HepG2 (cell line): ENCODE measurements around the gene ABHD17C. TPM values are rescaled to one million over a fixed set of nuclear protein-coding genes. Genes with fewer than 3 reads are reported as not detected.

Experiments
- ATF1 ChIP-seq: IDR thresholded peaks from 2 replicates; pipeline ENCODE4 v1.6.1; 2016; ENCODE audit warnings: mild to moderate bottlenecking, control low read depth
- CBFB ChIP-seq: sonication (generic); formaldehyde crosslinking; IDR thresholded peaks from 2 replicates; pipeline ENCODE4 v1.4.0; 2020; ENCODE audit warnings: missing genetic modification reagents
- FOSL2 ChIP-seq: sonication (generic); formaldehyde crosslinking; IDR thresholded peaks from 2 replicates; pipeline ENCODE4 v1.4.0; 2020; ENCODE audit warnings: missing genetic modification reagents
- HHEX ChIP-seq: IDR thresholded peaks from 2 replicates; pipeline ENCODE4 v1.6.1; 2016; ENCODE audit warnings: control low read depth
- KAT8 ChIP-seq: IDR thresholded peaks from 2 replicates; pipeline ENCODE4 v1.6.1; 2016; ENCODE audit warnings: missing genetic modification reagents, missing compliant biosample characterization
- KMT2B ChIP-seq: IDR thresholded peaks from 2 replicates; pipeline ENCODE4 v1.6.1; 2016; ENCODE audit warnings: missing genetic modification reagents, missing compliant biosample characterization
- MIER2 ChIP-seq: IDR thresholded peaks from 2 replicates; pipeline ENCODE4 v1.6.1; 2016; ENCODE audit warnings: missing biosample characterization, missing genetic modification reagents
- SP5 ChIP-seq: IDR thresholded peaks from 2 replicates; pipeline ENCODE4 v1.6.1; 2016; ENCODE audit warnings: low read depth, borderline replicate concordance
- TCF7 ChIP-seq: sonication (generic); IDR thresholded peaks from 2 replicates; pipeline ENCODE4 v1.6.1; 2016; ENCODE audit warnings: antibody characterized with exemption, low read depth
- TOE1 ChIP-seq: sonication (generic); formaldehyde crosslinking; IDR thresholded peaks from 2 replicates; pipeline ENCODE4 v1.4.0; 2020; ENCODE audit warnings: mild to moderate bottlenecking, missing genetic modification reagents
- ZNF343 ChIP-seq: sonication (generic); formaldehyde crosslinking; IDR thresholded peaks from 2 replicates; pipeline ENCODE4 v1.4.0; 2020; ENCODE audit warnings: mild to moderate bottlenecking, missing genetic modification reagents
- ZNF446 ChIP-seq: sonication (generic); formaldehyde crosslinking; IDR thresholded peaks from 2 replicates; pipeline ENCODE4 v1.5.0; 2020; ENCODE audit warnings: mild to moderate bottlenecking, missing genetic modification reagents
- ZNF501 ChIP-seq: sonication (generic); formaldehyde crosslinking; IDR thresholded peaks from 2 replicates; pipeline ENCODE4 v1.5.1; 2020; ENCODE audit warnings: mild to moderate bottlenecking, moderate library complexity, missing genetic modification reagents
- ZNF607 ChIP-seq: sonication (generic); formaldehyde crosslinking; IDR thresholded peaks from 2 replicates; pipeline ENCODE4 v1.5.1; 2020; ENCODE audit warnings: missing genetic modification reagents, mild to moderate bottlenecking, borderline replicate concordance
- ZNF746 ChIP-seq: sonication (generic); formaldehyde crosslinking; IDR thresholded peaks from 2 replicates; pipeline ENCODE4 v1.8.0; 2022; ENCODE audit warnings: mild to moderate bottlenecking, missing genetic modification reagents
- ZNF879 ChIP-seq: sonication (generic); formaldehyde crosslinking; IDR thresholded peaks from 2 replicates; pipeline ENCODE4 v1.8.1; 2023; ENCODE audit warnings: missing genetic modification reagents
- polyA plus RNA-seq, 8 experiments: library from polyadenylated mRNA; depleted of rRNA in 3 of 8; stranded (reverse) in 7 of 8; unstranded in 1 of 8; fragments of >200 nt; fragmentation: Illumina TruSeq in 4 of 8; extraction: Trizol in 4 of 8; gene quantifications; 2 replicates each; pipeline versions ENCODE4 v1.2.1 to v1.2.3, GENCODE V29; 2011 to 2016; ENCODE audit warnings: low read depth in 4 of 8, missing spikeins in 1 of 8, mixed read lengths in 1 of 8; ENCODE audit not compliant: insufficient read depth in 1 of 8
- total RNA-seq, 5 experiments: library from RNA; depleted of rRNA; stranded (reverse); fragments of >200 nt; fragmentation: Illumina TruSeq; extraction: Trizol; gene quantifications; 2 replicates each; pipeline ENCODE4 v1.2.3, GENCODE V29; 2016; ENCODE audit warnings: low read depth in 1 of 5
- TF ChIP-seq, protein P1 (sequence below): sonication (generic); formaldehyde crosslinking; IDR thresholded peaks from 2 replicates; pipeline ENCODE4 v1.4.0; 2020; ENCODE audit warnings: missing genetic modification reagents
- TF ChIP-seq, protein P2 (sequence below): sonication (generic); formaldehyde crosslinking; IDR thresholded peaks from 2 replicates; pipeline ENCODE4 v1.4.0; 2020; ENCODE audit warnings: missing genetic modification reagents
- TF ChIP-seq, protein P3 (sequence below): sonication (generic); formaldehyde crosslinking; IDR thresholded peaks from 2 replicates; pipeline ENCODE4 v1.5.0; 2020; ENCODE audit warnings: missing genetic modification reagents
- TF ChIP-seq, protein P4 (sequence below): sonication (generic); formaldehyde crosslinking; IDR thresholded peaks from 2 replicates; pipeline ENCODE4 v1.5.1; 2020; ENCODE audit warnings: missing genetic modification reagents, mild to moderate bottlenecking, borderline replicate concordance

The ABHD17C gene
- total and polyA plus RNA-seq, 2 of the 13 experiments (the other 11 are each of a cell fraction or from before 2014, with no cell fraction given): 2.9 to 3.9 TPM

DNA sequence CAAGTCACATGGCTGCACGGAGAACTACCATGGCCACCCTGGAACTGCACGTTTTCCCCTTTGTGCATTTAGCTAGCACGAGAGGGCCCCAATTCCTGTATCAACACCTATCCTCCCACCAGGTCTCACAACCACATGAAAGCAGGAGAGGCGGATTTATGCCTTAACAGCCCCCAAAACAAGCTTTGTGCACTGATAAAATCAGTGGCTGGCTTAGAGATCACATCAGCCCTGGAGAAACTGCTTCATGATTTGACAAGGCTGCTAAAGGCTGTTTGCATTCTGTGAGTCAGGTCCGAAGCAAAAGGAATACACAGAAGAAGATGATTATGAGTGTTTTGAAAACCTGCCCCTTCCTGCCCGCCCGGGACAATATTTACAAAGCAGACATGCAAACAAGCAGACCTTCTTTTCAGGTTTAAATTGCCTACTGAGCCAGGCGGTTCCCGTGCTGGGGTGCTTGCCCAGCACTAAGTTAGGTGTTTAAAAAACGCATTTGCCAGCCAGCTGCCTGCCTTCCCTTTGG, 109.9 kb downstream of the ABHD17C start (continued):
- peak; percentile 52; the same call in 1 of the 2 replicates for TF ChIP-seq KMT2B (CRISPR knock-in tag)
- peak; percentile 93 for TF ChIP-seq FOSL2 (CRISPR knock-in tag)
- TF ChIP-seq, protein P1, sequence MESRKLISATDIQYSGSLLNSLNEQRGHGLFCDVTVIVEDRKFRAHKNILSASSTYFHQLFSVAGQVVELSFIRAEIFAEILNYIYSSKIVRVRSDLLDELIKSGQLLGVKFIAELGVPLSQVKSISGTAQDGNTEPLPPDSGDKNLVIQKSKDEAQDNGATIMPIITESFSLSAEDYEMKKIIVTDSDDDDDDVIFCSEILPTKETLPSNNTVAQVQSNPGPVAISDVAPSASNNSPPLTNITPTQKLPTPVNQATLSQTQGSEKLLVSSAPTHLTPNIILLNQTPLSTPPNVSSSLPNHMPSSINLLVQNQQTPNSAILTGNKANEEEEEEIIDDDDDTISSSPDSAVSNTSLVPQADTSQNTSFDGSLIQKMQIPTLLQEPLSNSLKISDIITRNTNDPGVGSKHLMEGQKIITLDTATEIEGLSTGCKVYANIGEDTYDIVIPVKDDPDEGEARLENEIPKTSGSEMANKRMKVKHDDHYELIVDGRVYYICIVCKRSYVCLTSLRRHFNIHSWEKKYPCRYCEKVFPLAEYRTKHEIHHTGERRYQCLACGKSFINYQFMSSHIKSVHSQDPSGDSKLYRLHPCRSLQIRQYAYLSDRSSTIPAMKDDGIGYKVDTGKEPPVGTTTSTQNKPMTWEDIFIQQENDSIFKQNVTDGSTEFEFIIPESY: no peak
- TF ChIP-seq KAT8 (CRISPR knock-in tag): 0 out of 2 replicates have a peak, but pooled peaks have one; percentile 11
- TF ChIP-seq ZNF446: no peak
- TF ChIP-seq, protein P2, sequence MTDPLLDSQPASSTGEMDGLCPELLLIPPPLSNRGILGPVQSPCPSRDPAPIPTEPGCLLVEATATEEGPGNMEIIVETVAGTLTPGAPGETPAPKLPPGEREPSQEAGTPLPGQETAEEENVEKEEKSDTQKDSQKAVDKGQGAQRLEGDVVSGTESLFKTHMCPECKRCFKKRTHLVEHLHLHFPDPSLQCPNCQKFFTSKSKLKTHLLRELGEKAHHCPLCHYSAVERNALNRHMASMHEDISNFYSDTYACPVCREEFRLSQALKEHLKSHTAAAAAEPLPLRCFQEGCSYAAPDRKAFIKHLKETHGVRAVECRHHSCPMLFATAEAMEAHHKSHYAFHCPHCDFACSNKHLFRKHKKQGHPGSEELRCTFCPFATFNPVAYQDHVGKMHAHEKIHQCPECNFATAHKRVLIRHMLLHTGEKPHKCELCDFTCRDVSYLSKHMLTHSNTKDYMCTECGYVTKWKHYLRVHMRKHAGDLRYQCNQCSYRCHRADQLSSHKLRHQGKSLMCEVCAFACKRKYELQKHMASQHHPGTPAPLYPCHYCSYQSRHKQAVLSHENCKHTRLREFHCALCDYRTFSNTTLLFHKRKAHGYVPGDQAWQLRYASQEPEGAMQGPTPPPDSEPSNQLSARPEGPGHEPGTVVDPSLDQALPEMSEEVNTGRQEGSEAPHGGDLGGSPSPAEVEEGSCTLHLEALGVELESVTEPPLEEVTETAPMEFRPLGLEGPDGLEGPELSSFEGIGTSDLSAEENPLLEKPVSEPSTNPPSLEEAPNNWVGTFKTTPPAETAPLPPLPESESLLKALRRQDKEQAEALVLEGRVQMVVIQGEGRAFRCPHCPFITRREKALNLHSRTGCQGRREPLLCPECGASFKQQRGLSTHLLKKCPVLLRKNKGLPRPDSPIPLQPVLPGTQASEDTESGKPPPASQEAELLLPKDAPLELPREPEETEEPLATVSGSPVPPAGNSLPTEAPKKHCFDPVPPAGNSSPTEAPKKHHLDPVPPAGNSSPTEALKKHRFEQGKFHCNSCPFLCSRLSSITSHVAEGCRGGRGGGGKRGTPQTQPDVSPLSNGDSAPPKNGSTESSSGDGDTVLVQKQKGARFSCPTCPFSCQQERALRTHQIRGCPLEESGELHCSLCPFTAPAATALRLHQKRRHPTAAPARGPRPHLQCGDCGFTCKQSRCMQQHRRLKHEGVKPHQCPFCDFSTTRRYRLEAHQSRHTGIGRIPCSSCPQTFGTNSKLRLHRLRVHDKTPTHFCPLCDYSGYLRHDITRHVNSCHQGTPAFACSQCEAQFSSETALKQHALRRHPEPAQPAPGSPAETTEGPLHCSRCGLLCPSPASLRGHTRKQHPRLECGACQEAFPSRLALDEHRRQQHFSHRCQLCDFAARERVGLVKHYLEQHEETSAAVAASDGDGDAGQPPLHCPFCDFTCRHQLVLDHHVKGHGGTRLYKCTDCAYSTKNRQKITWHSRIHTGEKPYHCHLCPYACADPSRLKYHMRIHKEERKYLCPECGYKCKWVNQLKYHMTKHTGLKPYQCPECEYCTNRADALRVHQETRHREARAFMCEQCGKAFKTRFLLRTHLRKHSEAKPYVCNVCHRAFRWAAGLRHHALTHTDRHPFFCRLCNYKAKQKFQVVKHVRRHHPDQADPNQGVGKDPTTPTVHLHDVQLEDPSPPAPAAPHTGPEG (CRISPR knock-in tag): 0 out of 2 replicates have a peak, but pooled peaks have one; percentile 59
- TF ChIP-seq ZNF746 (CRISPR knock-in tag): peak; percentile 36; the same call in 1 of the 2 replicates
- peak; percentile 99 for TF ChIP-seq TCF7
- TF ChIP-seq SP5 (CRISPR knock-in tag): peak; percentile 96
- peak; percentile 100 for TF ChIP-seq CBFB (CRISPR knock-in tag)
- peak; percentile 83; the same call in 1 of the 2 replicates for TF ChIP-seq ZNF343 (CRISPR knock-in tag)
- TF ChIP-seq ZNF501 (CRISPR knock-in tag): peak; percentile 52; the same call in 1 of the 2 replicates
- TF ChIP-seq TOE1: no peak
- TF ChIP-seq, protein P3, sequence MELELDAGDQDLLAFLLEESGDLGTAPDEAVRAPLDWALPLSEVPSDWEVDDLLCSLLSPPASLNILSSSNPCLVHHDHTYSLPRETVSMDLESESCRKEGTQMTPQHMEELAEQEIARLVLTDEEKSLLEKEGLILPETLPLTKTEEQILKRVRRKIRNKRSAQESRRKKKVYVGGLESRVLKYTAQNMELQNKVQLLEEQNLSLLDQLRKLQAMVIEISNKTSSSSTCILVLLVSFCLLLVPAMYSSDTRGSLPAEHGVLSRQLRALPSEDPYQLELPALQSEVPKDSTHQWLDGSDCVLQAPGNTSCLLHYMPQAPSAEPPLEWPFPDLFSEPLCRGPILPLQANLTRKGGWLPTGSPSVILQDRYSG (CRISPR knock-in tag): no peak
- peak; percentile 77 for TF ChIP-seq ATF1 (CRISPR knock-in tag)
- no peak for TF ChIP-seq ZNF607 (CRISPR knock-in tag)
- no peak for TF ChIP-seq ZNF879 (CRISPR knock-in tag)
- TF ChIP-seq HHEX (CRISPR knock-in tag): peak; percentile 78
- peak; percentile 56; the same call in 1 of the 2 replicates for TF ChIP-seq MIER2 (CRISPR knock-in tag)
- TF ChIP-seq, protein P4, sequence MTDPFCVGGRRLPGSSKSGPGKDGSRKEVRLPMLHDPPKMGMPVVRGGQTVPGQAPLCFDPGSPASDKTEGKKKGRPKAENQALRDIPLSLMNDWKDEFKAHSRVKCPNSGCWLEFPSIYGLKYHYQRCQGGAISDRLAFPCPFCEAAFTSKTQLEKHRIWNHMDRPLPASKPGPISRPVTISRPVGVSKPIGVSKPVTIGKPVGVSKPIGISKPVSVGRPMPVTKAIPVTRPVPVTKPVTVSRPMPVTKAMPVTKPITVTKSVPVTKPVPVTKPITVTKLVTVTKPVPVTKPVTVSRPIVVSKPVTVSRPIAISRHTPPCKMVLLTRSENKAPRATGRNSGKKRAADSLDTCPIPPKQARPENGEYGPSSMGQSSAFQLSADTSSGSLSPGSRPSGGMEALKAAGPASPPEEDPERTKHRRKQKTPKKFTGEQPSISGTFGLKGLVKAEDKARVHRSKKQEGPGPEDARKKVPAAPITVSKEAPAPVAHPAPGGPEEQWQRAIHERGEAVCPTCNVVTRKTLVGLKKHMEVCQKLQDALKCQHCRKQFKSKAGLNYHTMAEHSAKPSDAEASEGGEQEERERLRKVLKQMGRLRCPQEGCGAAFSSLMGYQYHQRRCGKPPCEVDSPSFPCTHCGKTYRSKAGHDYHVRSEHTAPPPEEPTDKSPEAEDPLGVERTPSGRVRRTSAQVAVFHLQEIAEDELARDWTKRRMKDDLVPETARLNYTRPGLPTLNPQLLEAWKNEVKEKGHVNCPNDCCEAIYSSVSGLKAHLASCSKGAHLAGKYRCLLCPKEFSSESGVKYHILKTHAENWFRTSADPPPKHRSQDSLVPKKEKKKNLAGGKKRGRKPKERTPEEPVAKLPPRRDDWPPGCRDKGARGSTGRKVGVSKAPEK (CRISPR knock-in tag): 0 out of 2 replicates have a peak, but pooled peaks have one; percentile 77
